A549 (cell line): Measurements from ENCODE around the gene ST6GALNAC4. TPM values are rescaled to one million over a fixed set of nuclear protein-coding genes. Genes with fewer than 3 reads are reported as not detected.

Source experiments
- ATAC-seq, 2 experiments: fragments of 200-7000 bp in 1 of 2; fragments of >200 bp in 1 of 2; cut with Nextera tagmentation in 1 of 2; cut with Tn5 transposase in 1 of 2; 3 replicates each; pipeline versions ENCODE4 v1.8.0 to v1.9.1; 2018 to 2020; ENCODE audit warnings: mild to moderate bottlenecking in 1 of 2, moderate library complexity in 1 of 2
- CTCF ChIA-PET: fragments of 300-600 bp; sonication (Branson Sonifier 250); formaldehyde crosslinking; extraction: SDS; loops from one replicate; lab custom pipeline; 2021; ENCODE audit warnings: antibody characterized with exemption, inconsistent platforms; lab: Yijun Ruan, JAX
- POLR2A ChIA-PET: fragments of 350-600 bp; formaldehyde crosslinking; extraction: SDS; loops from one replicate; lab custom pipeline; 2021; ENCODE audit warnings: antibody characterized with exemption, inconsistent platforms; lab: Yijun Ruan, JAX
- DNase-seq, 2 experiments: peaks; one replicate each; pipeline versions ENCODE4 v3.0.0 to v3.0.0-alpha.2; 2011 to 2016; ENCODE audit warnings: low read depth in 1 of 2, low spot score in 1 of 2
- FAIRE-seq: peaks from 2 replicates; lab custom pipeline; 2011; peaks lifted over from hg19 to GRCh38; lab: Jason Lieb, UNC
- H3K27ac ChIP-seq, 2 experiments: fragments of >200 bp; sonication (Bioruptor Twin); formaldehyde crosslinking; 3 replicates each; pipeline ENCODE4 v1.5.1; 2016 to 2017
- H3K4me1 ChIP-seq: fragments of >200 bp; sonication (Bioruptor Twin); formaldehyde crosslinking; 3 replicates; pipeline ENCODE4 v1.6.1; 2016
- H3K4me2 ChIP-seq: fragments of >200 bp; sonication (Bioruptor Twin); formaldehyde crosslinking; 3 replicates; pipeline ENCODE4 v1.6.1; 2016
- H3K4me3 ChIP-seq: fragments of >200 bp; sonication (Bioruptor Twin); formaldehyde crosslinking; 3 replicates; pipeline ENCODE4 v1.5.1; 2016
- H3K9me3 ChIP-seq: fragments of >200 bp; sonication (Bioruptor Twin); formaldehyde crosslinking; 3 replicates; pipeline ENCODE4 v1.6.1; 2016
- BHLHE40 ChIP-seq: IDR thresholded peaks from 2 replicates; pipeline ENCODE4 v1.6.1; 2012; ENCODE audit warnings: low read depth, low read length, inconsistent platforms
- CHD2 ChIP-seq: fragments of 150-350 bp; IDR thresholded peaks from 2 replicates; pipeline ENCODE4 v1.6.1; 2014; ENCODE audit warnings: low read length; ENCODE audit not compliant: partially characterized antibody
- EHF ChIP-seq: fragments of 250-450 bp; sonication (Bioruptor Pico); IDR thresholded peaks from 2 replicates; pipeline ENCODE4 v1.5.0; 2020; ENCODE audit warnings: mild to moderate bottlenecking
- EHMT2 ChIP-seq: fragments of 200-600 bp; sonication (generic); IDR thresholded peaks from 2 replicates; pipeline ENCODE4 v1.6.1; 2016; ENCODE audit warnings: antibody characterized with exemption, low read depth, mild to moderate bottlenecking, moderate library complexity
- FOSL2 ChIP-seq, 2 experiments: fragments of 450-650 bp in 1 of 2; fragments of >200 bp in 1 of 2; sonication (Bioruptor Twin) in 1 of 2; formaldehyde crosslinking; IDR thresholded peaks; 2 replicates each; pipeline versions ENCODE4 v1.5.0 to v1.6.1; 2016 to 2020; ENCODE audit warnings: mild to moderate bottlenecking in 1 of 2, moderate library complexity in 1 of 2
- GATA3 ChIP-seq: IDR thresholded peaks from 2 replicates; pipeline ENCODE4 v1.6.1; 2012; ENCODE audit warnings: borderline replicate concordance
- HOXB13 ChIP-seq: fragments of 250-450 bp; sonication (Bioruptor Pico); IDR thresholded peaks from 2 replicates; pipeline ENCODE4 v1.5.0; 2020; ENCODE audit warnings: low read depth, mild to moderate bottlenecking, moderate library complexity
- JUNB ChIP-seq: fragments of >200 bp; sonication (Bioruptor Twin); formaldehyde crosslinking; IDR thresholded peaks from 2 replicates; pipeline ENCODE4 v1.6.1; 2016
- KDM5A ChIP-seq: fragments of 200-600 bp; sonication (generic); IDR thresholded peaks from 2 replicates; pipeline ENCODE4 v1.6.1; 2016; ENCODE audit warnings: antibody characterized with exemption, mild to moderate bottlenecking
- MAFK ChIP-seq: fragments of 450-650 bp; IDR thresholded peaks from 2 replicates; pipeline ENCODE4 v1.6.1; 2014; ENCODE audit not compliant: partially characterized antibody
- NPAS2 ChIP-seq: fragments of 250-450 bp; sonication (Bioruptor Pico); IDR thresholded peaks from 2 replicates; pipeline ENCODE4 v1.8.0; 2022; ENCODE audit warnings: mild to moderate bottlenecking, moderate library complexity, borderline replicate concordance
- PHF8 ChIP-seq: fragments of 200-600 bp; sonication (generic); IDR thresholded peaks from 2 replicates; pipeline ENCODE4 v1.6.1; 2016; ENCODE audit warnings: low read depth, mild to moderate bottlenecking, antibody characterized with exemption, moderate library complexity, borderline replicate concordance
- RAD21 ChIP-seq, 2 experiments: fragments of >200 bp in 1 of 2; sonication (Bioruptor Twin) in 1 of 2; formaldehyde crosslinking in 1 of 2; IDR thresholded peaks in 1 of 2; conservative IDR thresholded peaks in 1 of 2; 2 replicates in 1 of 2; 3 replicates in 1 of 2; pipeline ENCODE4 v1.6.1; 2012 to 2018; ENCODE audit warnings: inconsistent platforms in 1 of 2
- RCOR1 ChIP-seq: fragments of 150-350 bp; IDR thresholded peaks from 2 replicates; pipeline ENCODE4 v1.6.1; 2014; ENCODE audit warnings: antibody characterized with exemption, low read length, low read depth
- RNF2 ChIP-seq: fragments of 200-600 bp; sonication (generic); IDR thresholded peaks from 2 replicates; pipeline ENCODE4 v1.6.1; 2016; ENCODE audit warnings: low read depth, mild to moderate bottlenecking, antibody characterized with exemption, moderate library complexity, borderline replicate concordance
- SMC3 ChIP-seq: fragments of >200 bp; sonication (Bioruptor Twin); formaldehyde crosslinking; IDR thresholded peaks from 3 replicates; pipeline ENCODE4 v1.6.1; 2018; ENCODE audit warnings: inconsistent platforms
- SREBF2 ChIP-seq: fragments of 450-650 bp; IDR thresholded peaks from 2 replicates; pipeline ENCODE4 v1.6.1; 2014; ENCODE audit warnings: mild to moderate bottlenecking, moderate library complexity
- ZC3H11A ChIP-seq: fragments of 450-650 bp; IDR thresholded peaks from 2 replicates; pipeline ENCODE4 v1.6.1; 2014; ENCODE audit warnings: antibody characterized with exemption, mild to moderate bottlenecking
- ZFP36 ChIP-seq: fragments of 450-650 bp; IDR thresholded peaks from 2 replicates; pipeline ENCODE4 v1.6.1; 2014; ENCODE audit warnings: borderline replicate concordance; ENCODE audit not compliant: partially characterized antibody
- WGBS: methylation state at CpG from one replicate; pipeline ENCODE4 v1.1.6; 2017; ENCODE audit errors: missing lambda C conversion rate; 5-methylcytosine and 5-hydroxymethylcytosine counted together
- polyA plus RNA-seq, 4 experiments: library from polyadenylated mRNA; depleted of rRNA in 3 of 4; stranded (reverse); fragments of >200 nt; fragmentation: RNase III in 1 of 4; extraction: RNeasy Plus Mini Kit Qiagen cat#74134 plus additional on column Dnase treatment in 1 of 4; gene quantifications; 2 replicates in 3 of 4; 3 replicates in 1 of 4; pipeline ENCODE4 v1.2.3, GENCODE V29; 2011 to 2017
- TF ChIP-seq, protein P1 (sequence below): IDR thresholded peaks from 2 replicates; pipeline ENCODE4 v1.6.1; 2012
- TF ChIP-seq, protein P2 (sequence below): fragments of >200 bp; sonication (Bioruptor Twin); formaldehyde crosslinking; IDR thresholded peaks from 3 replicates; pipeline ENCODE4 v1.6.1; 2016
- TF ChIP-seq, protein P3 (sequence below): fragments of 250-450 bp; sonication (Bioruptor Pico); IDR thresholded peaks from 2 replicates; pipeline ENCODE4 v1.5.0; 2021; ENCODE audit warnings: mild to moderate bottlenecking, moderate library complexity, borderline replicate concordance

ST6GALNAC4 gene
- polyA plus RNA-seq, 2 of the 4 experiments (the other 2 are of a cell fraction): 11.0 to 24.8 TPM

DNA sequence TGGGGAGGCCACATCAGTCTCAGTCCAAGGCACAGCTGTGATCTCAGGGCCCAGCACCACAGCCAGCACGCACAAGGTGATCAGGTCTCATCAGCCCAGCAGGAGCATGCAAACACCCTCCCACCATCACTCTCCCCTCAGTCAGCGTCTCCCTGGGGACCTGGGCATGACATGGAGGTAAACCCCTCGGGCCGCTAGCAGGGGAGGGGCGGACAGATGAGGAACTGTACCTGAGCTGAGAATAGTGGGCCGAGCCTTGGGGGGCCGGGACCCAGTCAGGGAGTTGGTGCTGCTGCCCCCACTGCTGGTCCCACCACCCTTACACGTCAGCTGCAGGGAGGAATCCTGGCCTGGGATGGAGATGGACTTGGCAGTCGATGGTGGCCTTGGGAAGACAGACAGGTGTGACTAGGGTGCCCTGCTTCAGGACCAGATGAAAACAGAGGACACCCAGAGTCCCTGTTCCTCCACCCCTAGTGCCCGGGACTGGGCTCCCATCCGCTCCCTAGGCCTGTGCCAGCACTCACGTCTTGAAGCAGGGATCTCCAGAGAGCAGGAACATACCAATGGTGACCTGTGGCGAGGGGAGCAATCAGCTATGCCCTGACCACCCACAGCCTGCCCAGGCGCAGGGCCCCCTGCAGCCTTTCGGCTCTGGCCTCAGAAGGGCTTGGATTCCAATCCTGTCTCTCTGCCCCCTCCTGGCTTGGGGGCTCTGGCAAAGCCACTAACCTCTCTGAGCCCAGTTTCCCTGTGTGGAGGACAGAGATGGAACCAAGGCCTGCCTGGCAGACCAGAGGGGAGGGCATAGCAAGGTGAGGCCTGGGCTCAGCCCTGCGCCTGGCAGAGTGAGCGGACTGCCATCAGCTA, 31.2 kb upstream of the ST6GALNAC4 start:
- H3K4me2 ChIP-seq: no peak overlapping the region
- FAIRE-seq: no peak
- 95% methylated on average over 11 of the region's 17 CpGs for WGBS
- POLR2A ChIA-PET: no interaction called here
- ATAC-seq: no peak
- H3K27ac ChIP-seq: peak overlapping the region in 1 of 2 experiments; percentile 55; a peak in 3 of 6 replicates
- TF ChIP-seq NPAS2 (CRISPR knock-in tag) (no peak), GATA3 (no peak), JUNB (no peak), RAD21 (conservative IDR thresholded peaks at IDR 0.05 in 1 of 2, IDR thresholded peaks at IDR 0.05 in 1 of 2) (no peak), ZFP36 (no peak), FOSL2 (IDR thresholded peaks at IDR 0.05) (no peak), FOSL2 (CRISPR knock-in tag; IDR thresholded peaks at IDR 0.05) (no peak), EHMT2 (no peak), CHD2 (no peak), ZC3H11A (no peak), MAFK (no peak), HOXB13 (no peak), SREBF2 (no peak), KDM5A (no peak), RNF2 (no peak), SMC3 (no peak)
- TF ChIP-seq, protein P1, sequence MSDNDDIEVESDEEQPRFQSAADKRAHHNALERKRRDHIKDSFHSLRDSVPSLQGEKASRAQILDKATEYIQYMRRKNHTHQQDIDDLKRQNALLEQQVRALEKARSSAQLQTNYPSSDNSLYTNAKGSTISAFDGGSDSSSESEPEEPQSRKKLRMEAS: no peak
- TF ChIP-seq, protein P2, sequence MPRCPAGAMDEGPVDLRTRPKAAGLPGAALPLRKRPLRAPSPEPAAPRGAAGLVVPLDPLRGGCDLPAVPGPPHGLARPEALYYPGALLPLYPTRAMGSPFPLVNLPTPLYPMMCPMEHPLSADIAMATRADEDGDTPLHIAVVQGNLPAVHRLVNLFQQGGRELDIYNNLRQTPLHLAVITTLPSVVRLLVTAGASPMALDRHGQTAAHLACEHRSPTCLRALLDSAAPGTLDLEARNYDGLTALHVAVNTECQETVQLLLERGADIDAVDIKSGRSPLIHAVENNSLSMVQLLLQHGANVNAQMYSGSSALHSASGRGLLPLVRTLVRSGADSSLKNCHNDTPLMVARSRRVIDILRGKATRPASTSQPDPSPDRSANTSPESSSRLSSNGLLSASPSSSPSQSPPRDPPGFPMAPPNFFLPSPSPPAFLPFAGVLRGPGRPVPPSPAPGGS: no peak
- H3K4me3 ChIP-seq: no peak overlapping the region
- peaks cover 25% of the 10 kb centered on the region for H3K4me1 ChIP-seq
- H3K9me3 ChIP-seq: no peaks in the 10 kb centered on the region
- CTCF ChIA-PET: interaction anchor here (1.0 to 35.7 kb wide), 7 partner anchors 11 to 170 kb away, joined by 3 to 827 read pairs (median 5); partner anchors contain the start of genes EEIG1 and PIP5KL1
- no peak for DNase-seq

DNA sequence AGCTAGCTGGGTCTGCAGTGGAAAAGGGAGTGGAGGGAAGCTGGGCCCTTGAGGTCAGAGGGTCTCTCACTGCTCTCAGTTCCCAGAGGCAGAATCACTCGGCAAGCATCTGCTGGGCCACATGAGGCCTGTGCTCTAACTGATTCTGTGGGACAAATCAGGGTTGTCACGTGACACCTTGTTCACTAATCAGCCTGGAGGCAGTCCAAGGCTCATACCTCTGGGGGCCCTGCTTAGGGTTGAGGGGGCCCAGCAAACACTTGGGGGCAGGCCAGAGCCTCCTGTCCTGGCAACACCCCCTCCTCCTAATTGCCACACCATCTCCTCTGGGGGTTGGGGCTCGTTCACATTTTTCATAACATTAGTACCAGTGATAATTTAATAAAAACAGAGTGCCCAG, 29.9 kb upstream of the ST6GALNAC4 start:
- H3K4me2 ChIP-seq: no peak overlapping the region
- POLR2A ChIA-PET: no interaction called here
- no peak for DNase-seq
- no peak for TF ChIP-seq RNF2
- TF ChIP-seq PHF8: no peak
- TF ChIP-seq EHF (CRISPR knock-in tag): no peak
- TF ChIP-seq, protein P3, sequence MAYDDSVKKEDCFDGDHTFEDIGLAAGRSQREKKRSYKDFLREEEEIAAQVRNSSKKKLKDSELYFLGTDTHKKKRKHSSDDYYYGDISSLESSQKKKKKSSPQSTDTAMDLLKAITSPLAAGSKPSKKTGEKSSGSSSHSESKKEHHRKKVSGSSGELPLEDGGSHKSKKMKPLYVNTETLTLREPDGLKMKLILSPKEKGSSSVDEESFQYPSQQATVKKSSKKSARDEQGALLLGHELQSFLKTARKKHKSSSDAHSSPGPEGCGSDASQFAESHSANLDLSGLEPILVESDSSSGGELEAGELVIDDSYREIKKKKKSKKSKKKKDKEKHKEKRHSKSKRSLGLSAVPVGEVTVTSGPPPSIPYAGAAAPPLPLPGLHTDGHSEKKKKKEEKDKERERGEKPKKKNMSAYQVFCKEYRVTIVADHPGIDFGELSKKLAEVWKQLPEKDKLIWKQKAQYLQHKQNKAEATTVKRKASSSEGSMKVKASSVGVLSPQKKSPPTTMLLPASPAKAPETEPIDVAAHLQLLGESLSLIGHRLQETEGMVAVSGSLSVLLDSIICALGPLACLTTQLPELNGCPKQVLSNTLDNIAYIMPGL (CRISPR knock-in tag): no peak
- TF ChIP-seq RCOR1: no peak
- TF ChIP-seq JUNB: no peak
- no peak for TF ChIP-seq BHLHE40
- TF ChIP-seq, all 56 proteins: peak for 0
- CTCF ChIA-PET: interaction anchor here (0.9 to 35.7 kb wide), 5 partner anchors 13 to 138 kb away, joined by 3 to 827 read pairs (median 69); no protein-coding TSS in a partner anchor
- H3K4me3 ChIP-seq: no peak overlapping the region
- 92% methylated on average over 3 of the region's 3 CpGs for WGBS
- peaks cover 22% of the 10 kb centered on the region for H3K4me1 ChIP-seq
- H3K27ac ChIP-seq: peak overlapping the region in 1 of 2 experiments; percentile 19; a peak in 2 of 6 replicates
- H3K9me3 ChIP-seq: no peaks in the 10 kb centered on the region
- ATAC-seq: no peak
- no peak for FAIRE-seq
